Caco-2 (cell line): ENCODE measurements around the gene PRSS38. TPM values are rescaled to one million over a fixed set of nuclear protein-coding genes. Genes with fewer than 3 reads are reported as not detected.

Experiments used
- BruUV-seq: library from RNA; stranded (reverse); fragments of 400-500 nt; replicated peaks from 2 replicates; lab custom pipeline; 2021; lab: Mats Ljungman, UMichigan
- CTCF ChIA-PET: fragments of 300-600 bp; sonication (Branson Sonifier 250); formaldehyde crosslinking; loops from one replicate; lab custom pipeline; 2022; ENCODE audit warnings: antibody characterized with exemption; lab: Charles Lee
- POLR2A ChIA-PET: fragments of 300-600 bp; sonication (Branson Sonifier 250); formaldehyde crosslinking; loops from one replicate; lab custom pipeline; 2022; ENCODE audit warnings: antibody characterized with exemption; lab: Charles Lee
- DNase-seq, 2 experiments: peaks; one replicate each; pipeline versions ENCODE4 v3.0.0 to v3.0.0-alpha.2; 2020 to 2022
- H3K27me3 ChIP-seq: replicated peaks from 2 replicates; pipeline ENCODE4 v1.6.0; 2011; ENCODE audit warnings: low read length; ENCODE audit not compliant: control insufficient read depth, insufficient read depth
- H3K36me3 ChIP-seq: 2 replicates; pipeline ENCODE4 v1.5.1; 2011; ENCODE audit warnings: low read length; ENCODE audit not compliant: control insufficient read depth, insufficient read depth
- H3K4me1 ChIP-seq: fragments of 250-450 bp; sonication (Bioruptor Pico); 2 replicates; pipeline ENCODE4 v1.5.1; 2020; ENCODE audit warnings: mild to moderate bottlenecking
- H3K4me3 ChIP-seq: 2 replicates; pipeline ENCODE4 v1.5.1; 2011; ENCODE audit warnings: low read depth, mild to moderate bottlenecking, control low read depth, low read length
- H3K9me3 ChIP-seq: fragments of 250-450 bp; sonication (Bioruptor Pico); 2 replicates; pipeline ENCODE4 v1.5.1; 2020; ENCODE audit warnings: mild to moderate bottlenecking, moderate library complexity
- H3K27ac Mint-ChIP-seq: one replicate; pipeline ENCODE4 v1.8.0; 2022; ENCODE audit warnings: mixed read lengths; ENCODE audit not compliant: unreplicated experiment
- H3K27me3 Mint-ChIP-seq: one replicate; pipeline ENCODE4 v1.8.0; 2022; ENCODE audit warnings: mixed read lengths; ENCODE audit not compliant: insufficient read depth, unreplicated experiment
- H3K36me3 Mint-ChIP-seq: one replicate; pipeline ENCODE4 v1.8.0; 2022; ENCODE audit warnings: mild to moderate bottlenecking, mixed read lengths; ENCODE audit not compliant: insufficient read depth, unreplicated experiment
- H3K4me1 Mint-ChIP-seq: one replicate; pipeline ENCODE4 v1.8.0; 2022; ENCODE audit warnings: low read depth, mixed read lengths; ENCODE audit not compliant: unreplicated experiment
- H3K4me3 Mint-ChIP-seq: one replicate; pipeline ENCODE4 v1.8.0; 2022; ENCODE audit warnings: mild to moderate bottlenecking, moderate library complexity, mixed read lengths; ENCODE audit not compliant: unreplicated experiment
- H3K9me3 Mint-ChIP-seq: one replicate; pipeline ENCODE4 v1.8.0; 2022; ENCODE audit warnings: mixed read lengths; ENCODE audit not compliant: unreplicated experiment
- intact Hi-C: fragments of 100-400 bp; cut with micrococcal nuclease; formaldehyde crosslinking; loops from one replicate; pipeline ENCODE4 v1.10.0; 2022; ENCODE audit not compliant: unreplicated experiment
- total RNA-seq: library from RNA; stranded (reverse); gene quantifications from 2 replicates; pipeline ENCODE4 v1.2.3, GENCODE V29; 2022
- TF ChIP-seq, protein P1 (sequence below), 2 experiments: fragments of 200-600 bp in 1 of 2; IDR thresholded peaks; 1 replicate in 1 of 2; 2 replicates in 1 of 2; pipeline versions ENCODE4 v1.5.1 to v1.8.0; 2011 to 2022; ENCODE audit warnings: antibody characterized with exemption in 1 of 2, control low read depth in 1 of 2, inconsistent platforms in 1 of 2, low read depth in 1 of 2, low read length in 1 of 2, mild to moderate bottlenecking in 1 of 2, moderate library complexity in 1 of 2; ENCODE audit not compliant: insufficient read depth in 1 of 2, severe bottlenecking in 1 of 2, unreplicated experiment in 1 of 2

Gene PRSS38
- total RNA-seq, 1 experiment from 2014 or later = not detected

DNA sequence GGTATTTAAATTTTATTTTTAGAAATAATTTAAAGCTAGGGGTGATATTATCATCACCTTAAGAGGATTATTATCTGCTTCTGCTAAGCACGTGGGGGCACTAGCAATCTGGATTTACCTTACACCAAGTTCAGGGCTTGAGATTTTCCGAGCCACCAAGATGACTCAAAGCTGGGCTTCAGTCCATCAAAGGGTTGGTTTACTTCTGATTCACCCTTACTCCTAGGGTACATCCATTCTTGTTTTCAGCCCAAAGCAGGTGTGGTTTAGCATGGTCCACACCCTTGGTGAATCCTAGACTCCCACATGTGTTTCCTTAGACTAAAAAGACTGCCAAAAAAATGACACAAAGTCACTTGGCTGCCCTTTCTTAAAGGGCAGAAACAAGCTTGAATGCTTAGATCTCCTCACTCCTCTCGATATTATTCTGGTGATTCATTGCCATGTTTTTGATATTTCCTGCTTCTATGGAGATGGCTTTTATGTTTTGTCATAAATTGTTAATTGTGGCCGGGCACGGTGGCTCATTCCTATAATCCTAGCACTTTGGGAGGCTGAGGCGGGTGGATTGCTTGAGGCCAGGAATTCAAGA is 9.8 kb upstream of the PRSS38 start:
- ChIA-PET POLR2A (no interaction called here), CTCF (no interaction called here)
- H3K4me1 Mint-ChIP-seq = no peaks in the 10 kb centered on the region
- Histone ChIP-seq H3K9me3 (no peaks in the 10 kb centered on the region), H3K4me1 (no peaks in the 10 kb centered on the region), H3K27me3 (no peaks in the 10 kb centered on the region), H3K4me3 (no peak overlapping the region), H3K36me3 (no peaks in the 10 kb centered on the region)
- BruUV-seq = no TSS peak
- intact Hi-C loops = no loop called here
- H3K4me3 Mint-ChIP-seq = no peak overlapping the region
- no peaks in the 10 kb centered on the region for H3K36me3 Mint-ChIP-seq
- no peak for DNase-seq
- H3K27me3 Mint-ChIP-seq = peaks cover 17% of the 10 kb centered on the region
- no peak overlapping the region for H3K27ac Mint-ChIP-seq
- peaks cover 11% of the 10 kb centered on the region for H3K9me3 Mint-ChIP-seq
- TF ChIP-seq, protein P1, sequence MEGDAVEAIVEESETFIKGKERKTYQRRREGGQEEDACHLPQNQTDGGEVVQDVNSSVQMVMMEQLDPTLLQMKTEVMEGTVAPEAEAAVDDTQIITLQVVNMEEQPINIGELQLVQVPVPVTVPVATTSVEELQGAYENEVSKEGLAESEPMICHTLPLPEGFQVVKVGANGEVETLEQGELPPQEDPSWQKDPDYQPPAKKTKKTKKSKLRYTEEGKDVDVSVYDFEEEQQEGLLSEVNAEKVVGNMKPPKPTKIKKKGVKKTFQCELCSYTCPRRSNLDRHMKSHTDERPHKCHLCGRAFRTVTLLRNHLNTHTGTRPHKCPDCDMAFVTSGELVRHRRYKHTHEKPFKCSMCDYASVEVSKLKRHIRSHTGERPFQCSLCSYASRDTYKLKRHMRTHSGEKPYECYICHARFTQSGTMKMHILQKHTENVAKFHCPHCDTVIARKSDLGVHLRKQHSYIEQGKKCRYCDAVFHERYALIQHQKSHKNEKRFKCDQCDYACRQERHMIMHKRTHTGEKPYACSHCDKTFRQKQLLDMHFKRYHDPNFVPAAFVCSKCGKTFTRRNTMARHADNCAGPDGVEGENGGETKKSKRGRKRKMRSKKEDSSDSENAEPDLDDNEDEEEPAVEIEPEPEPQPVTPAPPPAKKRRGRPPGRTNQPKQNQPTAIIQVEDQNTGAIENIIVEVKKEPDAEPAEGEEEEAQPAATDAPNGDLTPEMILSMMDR (IDR thresholded peaks at IDR 0.05; ENCODE audit: insufficient read depth in 1 of 2, low read depth in 1 of 2, low read length in 1 of 2, severe bottlenecking in 1 of 2, unreplicated experiment in 1 of 2) = no peak

DNA sequence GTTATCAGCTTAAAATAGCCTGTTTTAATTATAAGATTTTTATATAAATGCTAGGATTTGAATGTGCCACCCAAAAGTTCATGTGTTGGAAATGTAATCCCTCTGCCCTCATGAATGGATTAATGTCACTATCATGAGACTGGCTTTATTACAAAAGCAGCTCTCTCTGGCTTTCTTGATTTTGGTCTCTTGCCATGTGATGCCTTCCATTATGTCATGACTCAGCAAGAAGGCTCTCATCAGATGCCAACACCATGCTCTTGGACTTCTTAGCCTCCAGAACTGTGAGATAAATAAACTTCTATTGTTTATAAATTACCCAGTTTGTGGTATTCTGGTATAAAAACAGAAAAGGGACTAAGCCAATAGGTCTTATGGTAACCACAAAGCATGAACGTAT is 6.9 kb upstream of the PRSS38 start:
- H3K27ac Mint-ChIP-seq = no peak overlapping the region
- TF ChIP-seq, protein P1 (IDR thresholded peaks at IDR 0.05; ENCODE audit: insufficient read depth in 1 of 2, low read depth in 1 of 2, low read length in 1 of 2, severe bottlenecking in 1 of 2, unreplicated experiment in 1 of 2) = no peak
- CTCF ChIA-PET = no interaction called here

DNA sequence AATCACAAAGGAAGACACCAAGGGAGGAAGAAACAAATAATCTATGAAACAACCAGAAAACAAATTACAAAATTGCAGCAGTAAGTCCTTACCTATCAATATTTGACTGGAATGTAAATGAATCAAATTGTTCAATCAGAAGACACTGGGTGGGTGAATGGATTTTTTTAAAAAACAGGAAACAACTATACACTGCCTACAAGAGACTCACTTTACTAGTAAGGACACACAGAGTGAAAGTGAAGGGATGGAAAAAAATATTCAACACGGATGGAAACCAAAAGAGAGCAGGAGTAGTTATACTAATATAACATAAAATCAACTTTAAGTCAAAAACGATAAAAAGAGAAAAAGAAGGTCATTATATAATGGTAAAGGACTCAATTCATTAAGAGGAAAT is 6.4 kb upstream of the PRSS38 start:
- peaks cover 9% of the 10 kb centered on the region for H3K27me3 Mint-ChIP-seq
- H3K4me3 Mint-ChIP-seq = no peak overlapping the region
- no TSS peak for BruUV-seq
- no peak overlapping the region for H3K27ac Mint-ChIP-seq
- ChIA-PET CTCF (no interaction called here), POLR2A (no interaction called here)
- no peaks in the 10 kb centered on the region for H3K36me3 Mint-ChIP-seq
- Histone ChIP-seq H3K4me1 (no peaks in the 10 kb centered on the region), H3K9me3 (peaks cover 16% of the 10 kb centered on the region), H3K27me3 (no peaks in the 10 kb centered on the region), H3K36me3 (no peaks in the 10 kb centered on the region), H3K4me3 (no peak overlapping the region)
- DNase-seq = no peak
- H3K9me3 Mint-ChIP-seq = peaks cover 25% of the 10 kb centered on the region
- TF ChIP-seq, protein P1 (IDR thresholded peaks at IDR 0.05; ENCODE audit: insufficient read depth in 1 of 2, low read depth in 1 of 2, low read length in 1 of 2, severe bottlenecking in 1 of 2, unreplicated experiment in 1 of 2) = no peak
- intact Hi-C loops = no loop called here
- H3K4me1 Mint-ChIP-seq = no peaks in the 10 kb centered on the region

More for the DNA sequence above, 6.9 kb upstream of the PRSS38 start:
- Mint-ChIP-seq H3K9me3 (peaks cover 25% of the 10 kb centered on the region), H3K36me3 (no peaks in the 10 kb centered on the region), H3K27me3 (peaks cover 11% of the 10 kb centered on the region), H3K4me3 (no peak overlapping the region), H3K4me1 (no peaks in the 10 kb centered on the region)
- BruUV-seq = no TSS peak
- Histone ChIP-seq H3K9me3 (peaks cover 11% of the 10 kb centered on the region; the same call in 1 of the 2 replicates), H3K27me3 (no peaks in the 10 kb centered on the region), H3K36me3 (no peaks in the 10 kb centered on the region), H3K4me3 (no peak overlapping the region), H3K4me1 (no peaks in the 10 kb centered on the region)
- intact Hi-C loops = no loop called here
- DNase-seq = no peak
- POLR2A ChIA-PET = no interaction called here
